Measurements from ENCODE around the gene CSH2. TPM values are rescaled to one million over a fixed set of nuclear protein-coding genes. Genes with fewer than 3 reads are reported as not detected.

CSH2 gene
- total and polyA plus RNA-seq, 2 of the 13 experiments (the other 11 are each of a cell fraction or from before 2014, with no cell fraction given), result not detected

DNA sequence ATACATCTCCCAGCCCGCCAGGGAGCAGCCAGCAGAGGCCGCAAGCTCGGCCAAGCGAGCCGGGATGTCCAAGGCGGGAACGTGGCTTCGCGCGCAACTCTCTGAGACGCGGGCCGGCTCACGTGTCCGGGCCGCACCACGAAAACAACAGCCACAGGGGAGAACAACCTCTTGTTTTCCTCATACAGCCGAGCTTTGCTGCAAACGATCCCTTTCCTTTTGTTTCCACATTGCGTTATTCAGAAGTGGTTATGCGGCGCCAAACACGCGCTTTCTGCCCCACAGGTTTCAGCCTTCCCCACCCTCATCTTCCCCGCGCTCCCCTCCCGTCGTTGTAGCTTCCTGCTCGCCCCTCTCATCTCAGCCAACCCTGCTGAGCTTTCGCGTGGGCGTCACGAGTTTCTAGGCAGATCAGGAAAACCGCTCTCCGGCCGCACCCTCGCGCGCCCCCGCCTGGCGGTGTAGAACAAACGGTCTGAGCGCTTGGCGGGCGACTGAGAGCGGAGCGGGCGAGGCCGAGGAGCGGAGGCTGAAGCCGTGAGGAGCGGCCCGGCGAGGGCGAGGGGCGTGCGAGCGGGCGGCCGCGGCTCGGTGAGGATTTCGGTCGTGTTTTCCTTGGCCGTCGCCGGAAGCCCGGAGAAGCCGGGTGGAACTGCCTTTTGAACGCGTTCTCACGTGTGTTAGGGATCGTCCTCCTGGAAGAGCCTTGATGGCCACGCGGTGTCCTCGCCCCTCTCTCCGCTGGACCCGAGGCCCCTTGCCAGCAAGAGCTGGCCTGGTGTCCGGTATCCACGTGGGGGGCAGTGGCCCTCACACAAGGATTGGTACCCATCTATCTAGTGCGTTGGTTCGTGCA is 24.4 kb downstream of the CSH2 start (continued):
- TF ChIP-seq, protein P1, sequence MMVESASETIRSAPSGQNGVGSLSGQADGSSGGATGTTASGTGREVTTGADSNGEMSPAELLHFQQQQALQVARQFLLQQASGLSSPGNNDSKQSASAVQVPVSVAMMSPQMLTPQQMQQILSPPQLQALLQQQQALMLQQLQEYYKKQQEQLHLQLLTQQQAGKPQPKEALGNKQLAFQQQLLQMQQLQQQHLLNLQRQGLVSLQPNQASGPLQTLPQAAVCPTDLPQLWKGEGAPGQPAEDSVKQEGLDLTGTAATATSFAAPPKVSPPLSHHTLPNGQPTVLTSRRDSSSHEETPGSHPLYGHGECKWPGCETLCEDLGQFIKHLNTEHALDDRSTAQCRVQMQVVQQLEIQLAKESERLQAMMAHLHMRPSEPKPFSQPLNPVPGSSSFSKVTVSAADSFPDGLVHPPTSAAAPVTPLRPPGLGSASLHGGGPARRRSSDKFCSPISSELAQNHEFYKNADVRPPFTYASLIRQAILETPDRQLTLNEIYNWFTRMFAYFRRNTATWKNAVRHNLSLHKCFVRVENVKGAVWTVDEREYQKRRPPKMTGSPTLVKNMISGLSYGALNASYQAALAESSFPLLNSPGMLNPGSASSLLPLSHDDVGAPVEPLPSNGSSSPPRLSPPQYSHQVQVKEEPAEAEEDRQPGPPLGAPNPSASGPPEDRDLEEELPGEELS (CRISPR knock-in tag; IDR thresholded peaks at IDR 0.05), result no peak
- TF ChIP-seq ZNF713 (CRISPR knock-in tag; IDR thresholded peaks at IDR 0.05) (no peak), RFXAP (CRISPR knock-in tag; IDR thresholded peaks at IDR 0.05; ENCODE audit: borderline replicate concordance) (peak; percentile 100), ZNF709 (CRISPR knock-in tag; IDR thresholded peaks at IDR 0.05) (no peak), SP4 (CRISPR knock-in tag; IDR thresholded peaks at IDR 0.05) (0 out of 2 replicates have a peak, but pooled peaks have one; percentile 30), ATM (IDR thresholded peaks at IDR 0.05; ENCODE audit: borderline replicate concordance) (no peak)
- TF ChIP-seq, protein P2, sequence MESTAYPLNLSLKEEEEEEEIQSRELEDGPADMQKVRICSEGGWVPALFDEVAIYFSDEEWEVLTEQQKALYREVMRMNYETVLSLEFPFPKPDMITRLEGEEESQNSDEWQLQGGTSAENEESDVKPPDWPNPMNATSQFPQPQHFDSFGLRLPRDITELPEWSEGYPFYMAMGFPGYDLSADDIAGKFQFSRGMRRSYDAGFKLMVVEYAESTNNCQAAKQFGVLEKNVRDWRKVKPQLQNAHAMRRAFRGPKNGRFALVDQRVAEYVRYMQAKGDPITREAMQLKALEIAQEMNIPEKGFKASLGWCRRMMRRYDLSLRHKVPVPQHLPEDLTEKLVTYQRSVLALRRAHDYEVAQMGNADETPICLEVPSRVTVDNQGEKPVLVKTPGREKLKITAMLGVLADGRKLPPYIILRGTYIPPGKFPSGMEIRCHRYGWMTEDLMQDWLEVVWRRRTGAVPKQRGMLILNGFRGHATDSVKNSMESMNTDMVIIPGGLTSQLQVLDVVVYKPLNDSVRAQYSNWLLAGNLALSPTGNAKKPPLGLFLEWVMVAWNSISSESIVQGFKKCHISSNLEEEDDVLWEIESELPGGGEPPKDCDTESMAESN (CRISPR knock-in tag; conservative IDR thresholded peaks at IDR 0.05), result no peak
- TF ChIP-seq, protein P3, sequence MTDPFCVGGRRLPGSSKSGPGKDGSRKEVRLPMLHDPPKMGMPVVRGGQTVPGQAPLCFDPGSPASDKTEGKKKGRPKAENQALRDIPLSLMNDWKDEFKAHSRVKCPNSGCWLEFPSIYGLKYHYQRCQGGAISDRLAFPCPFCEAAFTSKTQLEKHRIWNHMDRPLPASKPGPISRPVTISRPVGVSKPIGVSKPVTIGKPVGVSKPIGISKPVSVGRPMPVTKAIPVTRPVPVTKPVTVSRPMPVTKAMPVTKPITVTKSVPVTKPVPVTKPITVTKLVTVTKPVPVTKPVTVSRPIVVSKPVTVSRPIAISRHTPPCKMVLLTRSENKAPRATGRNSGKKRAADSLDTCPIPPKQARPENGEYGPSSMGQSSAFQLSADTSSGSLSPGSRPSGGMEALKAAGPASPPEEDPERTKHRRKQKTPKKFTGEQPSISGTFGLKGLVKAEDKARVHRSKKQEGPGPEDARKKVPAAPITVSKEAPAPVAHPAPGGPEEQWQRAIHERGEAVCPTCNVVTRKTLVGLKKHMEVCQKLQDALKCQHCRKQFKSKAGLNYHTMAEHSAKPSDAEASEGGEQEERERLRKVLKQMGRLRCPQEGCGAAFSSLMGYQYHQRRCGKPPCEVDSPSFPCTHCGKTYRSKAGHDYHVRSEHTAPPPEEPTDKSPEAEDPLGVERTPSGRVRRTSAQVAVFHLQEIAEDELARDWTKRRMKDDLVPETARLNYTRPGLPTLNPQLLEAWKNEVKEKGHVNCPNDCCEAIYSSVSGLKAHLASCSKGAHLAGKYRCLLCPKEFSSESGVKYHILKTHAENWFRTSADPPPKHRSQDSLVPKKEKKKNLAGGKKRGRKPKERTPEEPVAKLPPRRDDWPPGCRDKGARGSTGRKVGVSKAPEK (CRISPR knock-in tag; IDR thresholded peaks at IDR 0.05; ENCODE audit: borderline replicate concordance), result no peak
